Heart left ventricle (tissue), 16 donors: ENCODE measurements around the gene R3HDM2. TPM values are rescaled to one million over a fixed set of nuclear protein-coding genes. Genes with fewer than 3 reads are reported as not detected.

Experiments
- ATAC-seq, 4 donors: fragments of 200-7000 bp; cut with Tn5 transposase; one replicate each; pipeline ENCODE4 v1.9.1; 2020 to 2022; ENCODE audit warnings: moderate library complexity in 4 of 4, mild to moderate bottlenecking in 3 of 4, moderate number of reproducible peaks in 1 of 4
- DNase-seq, 5 donors: peaks; one replicate each; pipeline ENCODE4 v3.0.0-alpha.2; 2020
- H3K27ac ChIP-seq, 12 donors: fragments of 200-600 bp; sonication (generic) in 4 of 12; one replicate each; pipeline versions ENCODE4 v1.5.0 to v1.8.0; 2016 to 2022; ENCODE audit warnings: mild to moderate bottlenecking in 2 of 12
- H3K27me3 ChIP-seq, 9 donors: fragments of 200-600 bp; sonication (generic) in 2 of 9; one replicate each; pipeline versions ENCODE4 v1.5.1 to v1.8.0; 2016 to 2022; ENCODE audit warnings: mild to moderate bottlenecking in 3 of 9
- H3K36me3 ChIP-seq, 9 donors: fragments of 200-600 bp; sonication (generic) in 2 of 9; one replicate each; pipeline versions ENCODE4 v1.5.0 to v1.8.0; 2018 to 2022; ENCODE audit warnings: mild to moderate bottlenecking in 2 of 9
- H3K4me1 ChIP-seq, 12 donors: fragments of 200-600 bp; sonication (generic) in 4 of 12; one replicate each; pipeline versions ENCODE4 v1.5.0 to v1.8.0; 2016 to 2022; ENCODE audit warnings: mild to moderate bottlenecking in 3 of 12
- H3K4me3 ChIP-seq, 12 donors: fragments of 200-600 bp; sonication (generic) in 4 of 12; one replicate each; pipeline versions ENCODE4 v1.5.0 to v1.8.0; 2017 to 2022; ENCODE audit warnings: mild to moderate bottlenecking in 9 of 12, moderate library complexity in 4 of 12
- H3K9me3 ChIP-seq, 12 donors: fragments of 200-600 bp; sonication (generic) in 4 of 12; one replicate each; pipeline versions ENCODE4 v1.5.0 to v1.8.0; 2016 to 2022; ENCODE audit warnings: mild to moderate bottlenecking in 1 of 12
- POLR2A ChIP-seq, 2 donors: fragments of 450-650 bp; IDR thresholded peaks; one replicate each; pipeline ENCODE4 v1.6.1; 2017; ENCODE audit warnings: antibody characterized with exemption in 2 of 2, mild to moderate bottlenecking in 2 of 2, moderate library complexity in 2 of 2
- WGBS, 4 donors: extraction: QIAGEN DNeasy Blood & Tissue Kit in 2 of 4; methylation state at CpG; one replicate each; pipeline versions ENCODE4 v1.1.5 to v1.1.7; 2013 to 2018; 5-methylcytosine and 5-hydroxymethylcytosine counted together
- intact Hi-C, 10 donors: fragments of 100-400 bp; cut with DNase I; formaldehyde crosslinking; loops; one replicate each; pipeline versions ENCODE4 v1.11.1 to v1.14.2; 2022
- polyA plus RNA-seq, 2 donors: library from polyadenylated mRNA; stranded (reverse); fragments of 200-250 nt; gene quantifications; one replicate each; pipeline ENCODE4 v1.2.3, GENCODE V29; 2013
- total RNA-seq, 9 donors: library from RNA; depleted of rRNA in 2 of 9; stranded (reverse); fragments of >200 nt in 2 of 9; fragmentation: NEBNext Ultra II Directional in 3 of 9; extraction: Animal tissue kit (Norgen Biotek cat#: 25700) in 3 of 9; gene quantifications; one replicate each; pipeline versions ENCODE4 v1.1.0 to v1.2.4, GENCODE V29; 2016 to 2023
- TF ChIP-seq, protein P1 (sequence below), 12 donors: fragments of 200-600 bp; sonication (generic) in 4 of 12; IDR thresholded peaks; one replicate each; pipeline versions ENCODE4 v1.5.0 to v1.8.0; 2018 to 2022; ENCODE audit warnings: antibody characterized with exemption in 12 of 12, mild to moderate bottlenecking in 5 of 12
- donor health status: ischemic (EF 13 %, LVEDD 7.1; RV severe dilation, severe dysfunction).
- donor health status: healthy with polysubstance abuse.
- donor health status: DM: no; HTN: yes; CAD: no.
- donor health status: DM: no; HTN: no; CAD: no.
- donor health status: ischemic (EF 25% LVEDD 6.9; RV normal size, moderate dysfunction).
- donor health status: ischemic (EF 25% LVEDD 5.7; RV mildly dilated, moderate dysfunction).
- donor health status: healthy.
- donor health status: DM: yes; HTN: yes; CAD: no.
- donor health status: ischemic (EF 35%, LVEDD 5.7; RV mildly dilated, moderate dysfunction).
- donor health status: nonischemic (EF 11% LVEDD 7.7; RV severe dilation, severe dysfunction).
- donor health status: DM: yes; HTN: yes; CAD: no.
- donor health status: PGD.
- donor health status: ischemic (EF 29% LVEDD 5.4; RV normal size, mild dysfunction).
- donor health status: nonischemic (EF 23%, LVEDD 6.1; RV moderate dilation, normal function).

R3HDM2 gene
- total and polyA plus RNA-seq, 11 donors: 12.7 to 102 (median 59.8) TPM

DNA sequence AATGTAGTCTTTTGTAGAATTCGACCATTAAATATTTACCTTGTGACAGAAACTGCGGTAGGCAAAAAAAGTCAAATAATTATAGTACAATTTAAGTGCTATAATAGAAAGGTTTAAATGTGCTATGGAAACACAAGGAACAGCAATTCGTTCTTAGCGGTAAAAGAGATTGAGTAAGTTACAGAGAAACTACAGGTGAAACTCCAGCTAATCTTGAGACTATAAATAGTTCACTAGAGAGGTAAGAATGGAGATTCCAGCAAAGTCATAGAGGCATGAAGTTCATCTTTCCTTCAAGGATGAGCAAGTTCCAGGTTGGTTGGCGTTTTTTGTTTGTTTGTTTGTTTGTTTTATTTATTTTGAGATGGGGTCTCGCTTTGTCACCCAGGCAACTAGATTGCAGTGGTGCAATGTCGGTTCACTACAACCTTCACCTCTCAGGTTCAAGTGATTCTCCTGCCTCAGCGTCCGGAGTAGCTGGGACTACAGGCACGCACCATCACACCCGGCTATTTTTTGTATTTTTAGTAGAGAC lies 878 bp upstream of the R3HDM2 start:
- DNase-seq: no peak
- no peaks in the 10 kb centered on the region for H3K36me3 ChIP-seq
- H3K27me3 ChIP-seq: no peaks in the 10 kb centered on the region
- H3K27ac ChIP-seq: peak overlapping the region in 11 of 12 donors; percentile 85 to 99 (median 93)
- WGBS, 4 donors: 92 to 96% (median 95%) methylated on average over 11 of the region's 11 CpGs
- ATAC-seq: no peak
- TF ChIP-seq, protein P1, sequence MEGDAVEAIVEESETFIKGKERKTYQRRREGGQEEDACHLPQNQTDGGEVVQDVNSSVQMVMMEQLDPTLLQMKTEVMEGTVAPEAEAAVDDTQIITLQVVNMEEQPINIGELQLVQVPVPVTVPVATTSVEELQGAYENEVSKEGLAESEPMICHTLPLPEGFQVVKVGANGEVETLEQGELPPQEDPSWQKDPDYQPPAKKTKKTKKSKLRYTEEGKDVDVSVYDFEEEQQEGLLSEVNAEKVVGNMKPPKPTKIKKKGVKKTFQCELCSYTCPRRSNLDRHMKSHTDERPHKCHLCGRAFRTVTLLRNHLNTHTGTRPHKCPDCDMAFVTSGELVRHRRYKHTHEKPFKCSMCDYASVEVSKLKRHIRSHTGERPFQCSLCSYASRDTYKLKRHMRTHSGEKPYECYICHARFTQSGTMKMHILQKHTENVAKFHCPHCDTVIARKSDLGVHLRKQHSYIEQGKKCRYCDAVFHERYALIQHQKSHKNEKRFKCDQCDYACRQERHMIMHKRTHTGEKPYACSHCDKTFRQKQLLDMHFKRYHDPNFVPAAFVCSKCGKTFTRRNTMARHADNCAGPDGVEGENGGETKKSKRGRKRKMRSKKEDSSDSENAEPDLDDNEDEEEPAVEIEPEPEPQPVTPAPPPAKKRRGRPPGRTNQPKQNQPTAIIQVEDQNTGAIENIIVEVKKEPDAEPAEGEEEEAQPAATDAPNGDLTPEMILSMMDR (IDR thresholded peaks at IDR 0.05): no peak
- peaks cover 0 to 23% (median 11%) of the 10 kb centered on the region in 12 donors for H3K4me1 ChIP-seq
- H3K9me3 ChIP-seq: no peaks in the 10 kb centered on the region
- intact Hi-C loops: loop anchor here in 1 of 10 donors (2.0 kb wide), 1 partner anchor 21 kb away; no protein-coding TSS in a partner anchor
- H3K4me3 ChIP-seq: peak overlapping the region in 9 of 12 donors; percentile 40 to 93 (median 74)

DNA sequence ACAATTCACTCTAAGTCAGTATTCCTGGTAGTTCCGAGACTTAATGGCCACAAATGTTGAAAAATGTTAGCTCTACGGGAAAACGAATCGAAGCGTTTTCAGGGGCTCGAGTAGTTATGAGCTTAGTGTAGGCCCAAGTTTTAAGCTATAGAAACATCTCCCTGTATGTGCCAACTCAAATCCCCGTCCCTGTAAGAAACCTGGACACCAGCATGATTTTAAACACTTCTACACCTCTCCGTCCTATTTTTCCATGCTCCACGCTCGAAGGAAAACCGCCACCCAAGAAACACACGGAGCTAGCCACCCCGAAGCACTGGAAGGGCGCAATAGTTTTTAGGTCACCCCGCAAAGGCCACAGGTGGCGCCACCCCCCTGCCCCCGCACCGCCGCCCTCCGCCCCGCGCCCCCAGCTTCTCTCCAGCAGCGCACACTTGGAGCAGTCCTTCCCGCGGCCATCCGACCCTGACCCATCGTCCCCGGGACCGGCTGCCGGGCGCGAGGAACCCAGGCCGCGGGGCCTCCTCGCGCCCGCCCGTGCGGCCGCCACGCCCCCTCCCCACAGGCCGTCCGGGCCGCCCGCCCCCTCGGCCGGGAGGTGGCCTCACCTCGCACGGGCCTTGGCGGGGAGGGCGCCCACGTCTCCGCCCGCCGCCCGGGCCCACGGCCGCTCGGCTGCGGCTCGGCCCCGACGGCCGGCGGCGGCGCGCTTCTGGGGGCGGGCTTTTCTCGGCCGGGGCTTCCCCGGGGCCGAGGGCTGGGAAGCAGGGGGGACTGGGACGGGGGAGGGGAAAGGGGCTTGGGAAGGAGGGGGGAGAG lies 522 bp downstream of the R3HDM2 start:
- Histone ChIP-seq H3K36me3 (peaks cover 0 to 7% (median 0%) of the 10 kb centered on the region in 9 donors), H3K27ac (peak overlapping the region; percentile 85 to 99 (median 93)), H3K9me3 (no peaks in the 10 kb centered on the region), H3K27me3 (no peaks in the 10 kb centered on the region), H3K4me3 (peak overlapping the region; percentile 40 to 93 (median 72)), H3K4me1 (peaks cover 0 to 23% (median 11%) of the 10 kb centered on the region in 12 donors)
- ATAC-seq (peak; percentile 16 to 85 (median 60)), DNase-seq (peak; percentile 54 to 78 (median 62))
- intact Hi-C loops: loop anchor here in 1 of 10 donors (2.0 kb wide), 1 partner anchor 22 kb away; no protein-coding TSS in a partner anchor
- TF ChIP-seq, protein P1 (IDR thresholded peaks at IDR 0.05): peak in 7 of 12 donors; percentile 13 to 32 (median 20)
- no peak for TF ChIP-seq POLR2A (IDR thresholded peaks at IDR 0.05)
- WGBS, 4 donors: 0 to 2% (median 1%) methylated on average over 27 to 74 of the region's 74 CpGs

DNA sequence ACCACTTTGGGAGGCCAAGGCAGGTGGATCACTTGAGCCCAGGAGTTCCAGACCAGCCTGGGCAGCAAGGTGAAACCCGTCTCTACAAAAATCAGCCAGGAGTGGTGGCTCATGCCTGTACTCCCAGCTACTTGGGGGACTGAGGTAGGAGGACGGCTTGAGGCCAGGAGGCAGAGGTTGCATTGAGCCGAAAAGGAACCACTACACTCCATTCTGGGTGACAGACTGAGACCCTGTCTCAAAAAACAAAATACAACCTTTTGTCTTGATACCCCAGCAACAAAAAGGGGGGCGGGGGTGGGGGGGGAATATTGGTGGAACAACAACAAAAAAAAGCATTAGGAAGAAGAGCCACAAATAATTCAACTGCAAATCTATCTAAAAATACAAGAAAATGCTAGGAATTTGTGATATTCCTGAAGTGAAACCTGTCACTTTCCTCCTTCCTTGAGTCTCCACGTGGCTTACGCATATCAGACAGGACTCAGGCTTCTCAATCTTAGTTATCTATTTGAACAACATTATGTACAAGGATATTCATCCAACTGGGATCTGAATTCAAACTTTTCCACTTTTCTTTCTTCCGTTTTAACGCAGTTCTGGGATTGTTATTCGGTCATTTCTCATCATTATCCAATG lies 1.3 kb downstream of the R3HDM2 start:
- WGBS, 4 donors: 25 to 38% (median 32%) methylated on average over 9 of the region's 9 CpGs
- Histone ChIP-seq H3K9me3 (no peaks in the 10 kb centered on the region), H3K36me3 (peaks cover 0 to 14% (median under 1%) of the 10 kb centered on the region in 9 donors), H3K27me3 (no peaks in the 10 kb centered on the region), H3K27ac (peak overlapping the region; percentile 85 to 99 (median 93)), H3K4me1 (peaks cover 0 to 23% (median 11%) of the 10 kb centered on the region in 12 donors), H3K4me3 (peak overlapping the region; percentile 40 to 93 (median 72))
- no peak for TF ChIP-seq POLR2A (IDR thresholded peaks at IDR 0.05)
- TF ChIP-seq, protein P1 (IDR thresholded peaks at IDR 0.05): no peak
- no peak for DNase-seq
- ATAC-seq: no peak
- intact Hi-C loops: loop anchor here in 1 of 10 donors (2.0 kb wide), 1 partner anchor 23 kb away; no protein-coding TSS in a partner anchor
